CD14-positive monocyte (primary cell): ENCODE data around the gene GABRR2. TPM values are rescaled to one million over a fixed set of nuclear protein-coding genes. Genes with fewer than 3 reads are reported as not detected.

Source experiments
- DNase-seq, 3 donors: peaks; one replicate each; pipeline ENCODE4 v3.0.0-alpha.2; 2011 to 2022
- H2AFZ ChIP-seq: 2 replicates; pipeline ENCODE4 v1.6.0; 2012; ENCODE audit warnings: mild to moderate bottlenecking, low read depth, low read length, inconsistent platforms; ENCODE audit not compliant: insufficient read depth, poor library complexity, severe bottlenecking
- H3K27ac ChIP-seq, 2 donors: 1 replicate in 1 of 2; 2 replicates in 1 of 2; pipeline ENCODE4 v1.5.1; 2012 to 2013; ENCODE audit warnings: low read length in 2 of 2, control low read depth in 1 of 2, inconsistent platforms in 1 of 2, low read depth in 1 of 2, mild to moderate bottlenecking in 1 of 2
- H3K27me3 ChIP-seq, 2 donors: one replicate each; pipeline versions ENCODE4 v1.6.0 to v1.6.1; 2011 to 2013; ENCODE audit warnings: low read length in 2 of 2; ENCODE audit not compliant: control insufficient read depth in 2 of 2, insufficient read depth in 2 of 2
- H3K36me3 ChIP-seq, 2 donors: replicated peaks in 1 of 2; 1 replicate in 1 of 2; 2 replicates in 1 of 2; pipeline versions ENCODE4 v1.5.1 to v1.6.1; 2012 to 2013; ENCODE audit warnings: low read length in 2 of 2, control low read depth in 1 of 2, inconsistent platforms in 1 of 2, mild to moderate bottlenecking in 1 of 2; ENCODE audit not compliant: insufficient read depth in 2 of 2, control insufficient read depth in 1 of 2
- H3K4me1 ChIP-seq, 2 donors: 1 replicate in 1 of 2; 2 replicates in 1 of 2; pipeline versions ENCODE4 v1.5.1 to v1.6.1; 2012 to 2013; ENCODE audit warnings: low read length in 2 of 2, control low read depth in 1 of 2, inconsistent platforms in 1 of 2, mild to moderate bottlenecking in 1 of 2, moderate library complexity in 1 of 2; ENCODE audit not compliant: insufficient read depth in 2 of 2, control insufficient read depth in 1 of 2
- H3K4me2 ChIP-seq: replicated peaks from 2 replicates; pipeline ENCODE3; 2012; ENCODE audit warnings: low read length, moderate library complexity, mild to moderate bottlenecking; ENCODE audit not compliant: poor library complexity, severe bottlenecking; ENCODE audit errors: extremely low read depth
- H3K4me3 ChIP-seq, 3 experiments: fragments of 200-600 bp in 1 of 3; sonication (generic) in 1 of 3; replicated peaks in 1 of 3; 1 replicate in 2 of 3; 2 replicates in 1 of 3; pipeline ENCODE4 v1.5.1; 2011 to 2013; ENCODE audit warnings: low read length in 3 of 3, mild to moderate bottlenecking in 3 of 3, control low read depth in 2 of 3, low read depth in 2 of 3, inconsistent platforms in 1 of 3, moderate library complexity in 1 of 3
- H3K79me2 ChIP-seq: 2 replicates; pipeline ENCODE4 v1.6.0; 2012; ENCODE audit warnings: mild to moderate bottlenecking, control low read depth, inconsistent platforms, low read length, moderate library complexity; ENCODE audit not compliant: insufficient read depth
- H3K9ac ChIP-seq: 2 replicates; pipeline ENCODE4 v1.6.0; 2017; ENCODE audit warnings: low read length, mild to moderate bottlenecking; ENCODE audit not compliant: insufficient read depth, poor library complexity, severe bottlenecking
- H3K9me3 ChIP-seq, 2 donors: replicated peaks in 1 of 2; 1 replicate in 1 of 2; 2 replicates in 1 of 2; pipeline versions ENCODE4 v1.5.1 to v1.6.1; 2012 to 2013; ENCODE audit warnings: low read length in 2 of 2, control low read depth in 1 of 2; ENCODE audit not compliant: control insufficient read depth in 1 of 2, insufficient read depth in 1 of 2
- H4K20me1 ChIP-seq: 2 replicates; pipeline ENCODE4 v1.6.0; 2012; ENCODE audit warnings: mild to moderate bottlenecking, low read length, control low read depth, moderate library complexity; ENCODE audit not compliant: insufficient read depth
- H3K27ac Mint-ChIP-seq, 7 donors: one replicate each; pipeline ENCODE4 v1.8.0; 2020; ENCODE audit warnings: mild to moderate bottlenecking in 7 of 7, mixed read lengths in 7 of 7, moderate library complexity in 6 of 7, inconsistent platforms in 2 of 7
- H3K27me3 Mint-ChIP-seq, 3 donors: one replicate each; pipeline ENCODE4 v1.8.0; 2021 to 2022; ENCODE audit warnings: low read depth in 3 of 3, mild to moderate bottlenecking in 3 of 3, mixed read lengths in 3 of 3, moderate library complexity in 3 of 3, inconsistent platforms in 1 of 3
- H3K36me3 Mint-ChIP-seq, 2 donors: one replicate each; pipeline ENCODE4 v1.8.0; 2020; ENCODE audit warnings: mixed read lengths in 2 of 2, inconsistent platforms in 1 of 2, mild to moderate bottlenecking in 1 of 2
- H3K4me1 Mint-ChIP-seq: one replicate; pipeline ENCODE4 v1.8.0; 2020; ENCODE audit warnings: mild to moderate bottlenecking, mixed read lengths
- H3K4me3 Mint-ChIP-seq, 2 donors: one replicate each; pipeline ENCODE4 v1.8.0; 2020; ENCODE audit warnings: mild to moderate bottlenecking in 2 of 2, mixed read lengths in 2 of 2, moderate library complexity in 1 of 2
- H3K9me3 Mint-ChIP-seq, 7 donors: one replicate each; pipeline ENCODE4 v1.8.0; 2020 to 2022; ENCODE audit warnings: mixed read lengths in 7 of 7, mild to moderate bottlenecking in 6 of 7, moderate library complexity in 6 of 7, inconsistent platforms in 2 of 7
- CTCF ChIP-seq: fragments of 200-600 bp; IDR thresholded peaks from one replicate; pipeline ENCODE4 v1.8.0; 2022; ENCODE audit warnings: antibody characterized with exemption, mild to moderate bottlenecking
- WGBS: methylation state at CpG from one replicate; pipeline ENCODE4 v1.1.5; 2013; ENCODE audit warnings: missing lambda C conversion rate; ENCODE audit not compliant: insufficient coverage; 5-methylcytosine and 5-hydroxymethylcytosine counted together
- intact Hi-C, 2 donors: fragments of 100-400 bp; cut with micrococcal nuclease; formaldehyde crosslinking; loops; one replicate each; pipeline versions ENCODE4 v1.15.0 to v1.15.1; 2023
- polyA plus RNA-seq, 3 donors: library from polyadenylated mRNA; depleted of rRNA in 1 of 3; unstranded in 2 of 3; stranded (reverse) in 1 of 3; fragments of 300-500 nt in 2 of 3; fragments of >200 nt in 1 of 3; fragmentation: Illumina TruSeq in 2 of 3; gene quantifications; 1 replicate in 2 of 3; 2 replicates in 1 of 3; pipeline ENCODE4 v1.2.3, GENCODE V29; 2012 to 2021

Gene GABRR2
- polyA plus RNA-seq, 3 donors, result 3.7 TPM; not detected in 2

- Histone ChIP-seq H2AFZ (no peak overlapping the region), H3K79me2 (no peaks in the 10 kb centered on the region), H3K4me3 (no peak overlapping the region), H3K27ac (no peak overlapping the region), H3K9ac (no peak overlapping the region), H3K4me2 (no peak overlapping the region), H3K9me3 (no peaks in the 10 kb centered on the region), H3K27me3 (no peaks in the 10 kb centered on the region), H4K20me1 (no peaks in the 10 kb centered on the region), H3K36me3 (no peaks in the 10 kb centered on the region), H3K4me1 (peaks cover 23 to 28% of the 10 kb centered on the region in 2 donors)
- Mint-ChIP-seq H3K4me1 (peaks cover 40% of the 10 kb centered on the region), H3K9me3 (no peaks in the 10 kb centered on the region), H3K27me3 (peaks cover 0 to 3% (median 1%) of the 10 kb centered on the region in 3 donors), H3K27ac (peak overlapping the region in 1 of 7 donors; percentile 40), H3K36me3 (no peaks in the 10 kb centered on the region), H3K4me3 (no peak overlapping the region)
- TF ChIP-seq CTCF, result no peak
- intact Hi-C loops, result no loop called here
- DNase-seq, result no peak
- 74% methylated on average over 3 of the region's 4 CpGs for WGBS
These were observed 98.7 kb downstream of the GABRR2 start for GRCh38 chr6:89216411-89216810.

- Histone ChIP-seq H3K27me3 (no peaks in the 10 kb centered on the region), H2AFZ (no peak overlapping the region), H3K9me3 (no peaks in the 10 kb centered on the region), H3K79me2 (no peaks in the 10 kb centered on the region), H3K9ac (no peak overlapping the region), H3K27ac (no peak overlapping the region), H3K4me2 (no peak overlapping the region), H3K4me3 (no peak overlapping the region), H4K20me1 (no peaks in the 10 kb centered on the region), H3K36me3 (no peaks in the 10 kb centered on the region), H3K4me1 (peaks cover 23 to 28% of the 10 kb centered on the region in 2 donors)
- Mint-ChIP-seq H3K27me3 (peaks cover 0 to 3% (median 1%) of the 10 kb centered on the region in 3 donors), H3K9me3 (no peaks in the 10 kb centered on the region), H3K36me3 (no peaks in the 10 kb centered on the region), H3K4me3 (peak overlapping the region in 1 of 2 donors; percentile 43), H3K4me1 (peaks cover 40% of the 10 kb centered on the region), H3K27ac (no peak overlapping the region)
- no peak for DNase-seq
- TF ChIP-seq CTCF, result no peak
- intact Hi-C loops, result no loop called here
These were observed 99.7 kb downstream of the GABRR2 start for GRCh38 chr6:89215391-89215790.
